Natural killer cell (primary cell): ENCODE data around the gene STARD9. TPM values are rescaled to one million over a fixed set of nuclear protein-coding genes. Genes with fewer than 3 reads are reported as not detected.

Experiments
- ATAC-seq, 3 donors: fragments of 150-1000 bp in 2 of 3; fragments of 200-7000 bp in 1 of 3; cut with Tn5 transposase; 1 replicate in 1 of 3; 2 replicates in 2 of 3; pipeline ENCODE4 v1.10.0; 2021; ENCODE audit warnings: mild to moderate bottlenecking in 2 of 3, moderate library complexity in 2 of 3
- DNase-seq, 2 donors: peaks; one replicate each; pipeline versions ENCODE4 v3.0.0 to v3.0.0-alpha.2; 2013 to 2021; ENCODE audit warnings: mixed read lengths in 1 of 2
- H3K27ac ChIP-seq: one replicate; pipeline ENCODE4 v1.5.1; 2013; ENCODE audit warnings: mild to moderate bottlenecking, low read length
- H3K27me3 ChIP-seq: one replicate; pipeline ENCODE4 v1.6.1; 2013; ENCODE audit warnings: low read length; ENCODE audit not compliant: control insufficient read depth, insufficient read depth
- H3K36me3 ChIP-seq: one replicate; pipeline ENCODE4 v1.6.1; 2013; ENCODE audit warnings: low read length; ENCODE audit not compliant: control insufficient read depth, insufficient read depth
- H3K4me1 ChIP-seq: one replicate; pipeline ENCODE4 v1.6.1; 2013; ENCODE audit warnings: low read length; ENCODE audit not compliant: control insufficient read depth, insufficient read depth
- H3K4me3 ChIP-seq: one replicate; pipeline ENCODE4 v1.5.1; 2013; ENCODE audit warnings: low read length
- H3K9me3 ChIP-seq: one replicate; pipeline ENCODE4 v1.6.1; 2013; ENCODE audit warnings: low read length; ENCODE audit not compliant: control insufficient read depth, insufficient read depth
- H3K27ac Mint-ChIP-seq, 2 donors: one replicate each; pipeline ENCODE4 v1.8.0; 2022; ENCODE audit warnings: mild to moderate bottlenecking in 2 of 2, mixed read lengths in 2 of 2, moderate library complexity in 1 of 2
- H3K27me3 Mint-ChIP-seq, 2 donors: one replicate each; pipeline ENCODE4 v1.8.0; 2022; ENCODE audit warnings: low read depth in 2 of 2, mixed read lengths in 2 of 2
- H3K36me3 Mint-ChIP-seq: one replicate; pipeline ENCODE4 v1.8.0; 2022; ENCODE audit warnings: mixed read lengths
- H3K4me1 Mint-ChIP-seq, 2 donors: one replicate each; pipeline ENCODE4 v1.8.0; 2022; ENCODE audit warnings: mixed read lengths in 2 of 2
- H3K4me3 Mint-ChIP-seq: one replicate; pipeline ENCODE4 v1.8.0; 2022; ENCODE audit warnings: mild to moderate bottlenecking, moderate library complexity, mixed read lengths
- H3K9me3 Mint-ChIP-seq, 2 donors: one replicate each; pipeline ENCODE4 v1.8.0; 2022; ENCODE audit warnings: mixed read lengths in 2 of 2
- WGBS: methylation state at CpG from one replicate; pipeline ENCODE4 v1.1.7; 2013; ENCODE audit warnings: missing lambda C conversion rate; ENCODE audit not compliant: insufficient coverage; 5-methylcytosine and 5-hydroxymethylcytosine counted together
- intact Hi-C: fragments of 100-400 bp; cut with micrococcal nuclease; formaldehyde crosslinking; loops from one replicate; pipeline ENCODE4 v1.14.2; 2022
- total RNA-seq, 4 donors: library from RNA; stranded (reverse); fragments of 120-200 nt in 1 of 4; gene quantifications; one replicate each; pipeline versions ENCODE4 v1.2.3 to v1.2.4, GENCODE V29; 2013 to 2022
- TF ChIP-seq, protein P1 (sequence below): fragments of 200-600 bp; IDR thresholded peaks from one replicate; pipeline ENCODE4 v1.8.0; 2022; ENCODE audit warnings: antibody characterized with exemption

The STARD9 gene
- total RNA-seq, 3 donors from 2014 or later (not counting 1 experiment from before 2014, with no cell fraction given): 20.0 to 22.5 (median 20.1) TPM

DNA sequence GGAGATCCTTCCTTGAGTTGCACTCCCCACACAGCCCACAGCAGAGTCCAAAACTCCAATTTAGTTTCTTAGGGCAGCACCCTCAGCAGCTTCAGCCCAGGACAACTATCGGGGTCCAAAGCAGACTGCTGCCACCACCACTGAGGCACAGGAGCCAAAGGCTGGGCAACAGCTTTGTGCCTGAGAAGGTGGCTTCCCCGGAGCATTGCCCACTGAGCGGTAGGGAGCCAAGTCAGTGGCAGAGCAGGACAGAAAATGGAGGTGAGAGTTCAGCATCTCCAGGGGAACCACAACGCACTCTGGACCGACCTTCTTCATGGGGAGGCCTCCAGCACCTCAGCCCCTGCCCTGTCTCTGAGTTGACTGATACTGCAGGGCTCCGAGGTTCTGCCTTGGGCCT, 118.1 kb downstream of the STARD9 start:
- Mint-ChIP-seq H3K9me3 (no peaks in the 10 kb centered on the region), H3K36me3 (peaks cover 4% of the 10 kb centered on the region)
- intact Hi-C loops: no loop called here

DNA sequence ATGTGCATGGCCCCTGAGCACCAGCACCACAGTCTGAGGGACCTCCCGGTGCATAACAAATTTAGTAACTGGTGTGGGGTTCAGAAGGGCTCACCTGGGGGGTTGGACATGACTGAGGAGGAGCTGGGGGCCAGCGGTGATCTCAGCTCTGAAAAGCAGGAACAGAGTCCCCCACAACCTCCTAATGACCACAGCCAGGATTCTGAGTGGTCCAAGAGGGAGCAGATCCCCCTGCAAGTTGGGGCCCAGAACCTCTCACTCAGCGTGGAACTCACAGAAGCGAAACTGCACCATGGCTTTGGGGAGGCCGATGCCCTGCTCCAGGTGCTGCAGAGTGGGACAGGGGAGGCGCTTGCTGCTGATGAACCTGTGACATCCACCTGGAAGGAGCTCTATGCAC, 118.5 kb downstream of the STARD9 start:
- Mint-ChIP-seq H3K4me3 (no peak overlapping the region), H3K27me3 (no peaks in the 10 kb centered on the region), H3K27ac (no peak overlapping the region), H3K9me3 (no peaks in the 10 kb centered on the region), H3K36me3 (peaks cover 6% of the 10 kb centered on the region), H3K4me1 (peaks cover 20 to 22% of the 10 kb centered on the region in 2 donors)
- Histone ChIP-seq H3K27ac (no peak overlapping the region), H3K9me3 (no peaks in the 10 kb centered on the region), H3K4me1 (peaks cover 12% of the 10 kb centered on the region), H3K36me3 (peaks cover 14% of the 10 kb centered on the region), H3K27me3 (no peaks in the 10 kb centered on the region), H3K4me3 (no peak overlapping the region)
- intact Hi-C loops: no loop called here
- ATAC-seq (no peak), DNase-seq (no peak)
- WGBS: 94% methylated on average over 6 of the region's 6 CpGs
- TF ChIP-seq, protein P1, sequence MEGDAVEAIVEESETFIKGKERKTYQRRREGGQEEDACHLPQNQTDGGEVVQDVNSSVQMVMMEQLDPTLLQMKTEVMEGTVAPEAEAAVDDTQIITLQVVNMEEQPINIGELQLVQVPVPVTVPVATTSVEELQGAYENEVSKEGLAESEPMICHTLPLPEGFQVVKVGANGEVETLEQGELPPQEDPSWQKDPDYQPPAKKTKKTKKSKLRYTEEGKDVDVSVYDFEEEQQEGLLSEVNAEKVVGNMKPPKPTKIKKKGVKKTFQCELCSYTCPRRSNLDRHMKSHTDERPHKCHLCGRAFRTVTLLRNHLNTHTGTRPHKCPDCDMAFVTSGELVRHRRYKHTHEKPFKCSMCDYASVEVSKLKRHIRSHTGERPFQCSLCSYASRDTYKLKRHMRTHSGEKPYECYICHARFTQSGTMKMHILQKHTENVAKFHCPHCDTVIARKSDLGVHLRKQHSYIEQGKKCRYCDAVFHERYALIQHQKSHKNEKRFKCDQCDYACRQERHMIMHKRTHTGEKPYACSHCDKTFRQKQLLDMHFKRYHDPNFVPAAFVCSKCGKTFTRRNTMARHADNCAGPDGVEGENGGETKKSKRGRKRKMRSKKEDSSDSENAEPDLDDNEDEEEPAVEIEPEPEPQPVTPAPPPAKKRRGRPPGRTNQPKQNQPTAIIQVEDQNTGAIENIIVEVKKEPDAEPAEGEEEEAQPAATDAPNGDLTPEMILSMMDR: no peak

More for the DNA sequence above, 118.1 kb downstream of the STARD9 start:
- TF ChIP-seq, protein P1: no peak
- Histone ChIP-seq H3K4me1 (peaks cover 12% of the 10 kb centered on the region), H3K9me3 (no peaks in the 10 kb centered on the region), H3K27me3 (no peaks in the 10 kb centered on the region), H3K27ac (no peak overlapping the region), H3K4me3 (no peak overlapping the region), H3K36me3 (peaks cover 14% of the 10 kb centered on the region)
- Mint-ChIP-seq H3K4me3 (no peak overlapping the region), H3K27ac (no peak overlapping the region), H3K27me3 (no peaks in the 10 kb centered on the region), H3K4me1 (peaks cover 20 to 22% of the 10 kb centered on the region in 2 donors)
- 96% methylated on average over 6 of the region's 6 CpGs for WGBS
- ATAC-seq: no peak
- DNase-seq: no peak

DNA sequence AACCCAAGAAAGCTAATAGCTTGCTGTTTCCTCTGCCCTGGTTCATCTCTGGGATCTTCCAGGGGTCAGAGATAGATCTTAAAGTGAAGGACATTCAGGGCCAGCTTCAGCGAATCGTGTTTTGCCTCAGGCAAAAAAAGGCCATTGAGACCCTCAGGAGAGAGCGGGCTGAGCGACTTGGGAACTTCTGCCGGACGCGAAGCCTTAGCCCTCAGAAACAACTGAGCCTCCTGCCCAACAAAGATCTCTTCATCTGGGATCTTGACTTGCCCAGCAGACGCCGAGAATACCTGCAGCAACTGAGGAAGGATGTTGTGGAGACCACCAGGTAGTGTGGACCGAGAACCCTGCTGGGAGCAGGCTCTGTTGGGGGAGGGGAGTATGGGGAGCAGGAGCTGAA, 119.0 kb downstream of the STARD9 start:
- no peak overlapping the region for H3K4me3 ChIP-seq
- intact Hi-C loops: no loop called here
- DNase-seq (no peak), ATAC-seq (no peak)
- no peaks in the 10 kb centered on the region for H3K27me3 ChIP-seq
- H3K36me3 ChIP-seq: peaks cover 14% of the 10 kb centered on the region
- H3K27ac ChIP-seq: no peak overlapping the region
- Mint-ChIP-seq H3K4me1 (peaks cover 20 to 22% of the 10 kb centered on the region in 2 donors), H3K4me3 (no peak overlapping the region), H3K36me3 (peaks cover 6% of the 10 kb centered on the region), H3K9me3 (no peaks in the 10 kb centered on the region), H3K27ac (no peak overlapping the region), H3K27me3 (no peaks in the 10 kb centered on the region)
- WGBS: 97% methylated on average over 10 of the region's 10 CpGs
- TF ChIP-seq, protein P1: no peak
- peaks cover 12% of the 10 kb centered on the region for H3K4me1 ChIP-seq
- no peaks in the 10 kb centered on the region for H3K9me3 ChIP-seq

DNA sequence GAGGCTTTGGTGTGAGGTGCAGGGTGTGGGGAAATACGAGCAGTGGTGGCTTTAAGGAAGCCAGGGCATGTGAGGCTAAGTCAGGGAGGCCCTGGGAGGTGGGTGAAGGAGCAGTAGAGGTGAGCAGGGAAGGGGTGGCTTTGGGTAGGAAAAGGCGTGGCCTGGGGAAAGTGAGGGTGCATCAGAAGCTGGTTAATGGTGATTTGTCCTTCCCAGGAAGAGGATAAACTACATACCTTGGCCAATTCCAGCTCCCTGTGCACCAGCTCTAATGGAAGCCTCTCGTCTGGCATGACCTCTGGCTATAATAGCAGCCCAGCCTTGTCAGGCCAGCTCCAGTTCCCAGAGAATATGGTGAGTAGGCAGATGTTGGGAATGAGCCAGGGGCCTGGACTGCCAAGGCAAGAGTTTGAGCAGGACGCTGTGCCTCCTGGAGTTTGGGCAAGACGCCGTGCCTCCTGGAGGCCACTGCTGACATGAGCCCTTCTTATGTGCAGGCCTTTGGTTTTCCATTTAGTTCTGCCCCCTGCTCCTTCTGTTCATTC, 120.2 kb downstream of the STARD9 start:
- no peak overlapping the region for H3K4me3 ChIP-seq
- peaks cover 14% of the 10 kb centered on the region for H3K36me3 ChIP-seq
- Mint-ChIP-seq H3K4me3 (no peak overlapping the region), H3K4me1 (peaks cover 13 to 18% of the 10 kb centered on the region in 2 donors), H3K36me3 (peaks cover 6% of the 10 kb centered on the region), H3K9me3 (no peaks in the 10 kb centered on the region), H3K27ac (peak overlapping the region in 1 of 2 donors; percentile 67), H3K27me3 (no peaks in the 10 kb centered on the region)
- no peaks in the 10 kb centered on the region for H3K9me3 ChIP-seq
- ATAC-seq: no peak
- intact Hi-C loops: no loop called here
- H3K27me3 ChIP-seq: no peaks in the 10 kb centered on the region
- 88% methylated on average over 6 of the region's 6 CpGs for WGBS
- peaks cover 11% of the 10 kb centered on the region for H3K4me1 ChIP-seq
- DNase-seq: no peak
- no peak overlapping the region for H3K27ac ChIP-seq
- TF ChIP-seq, protein P1: no peak
